Stimulated activated CD4-positive, alpha-beta T cell treated with anti-CD3 and anti-CD28 coated beads, TNF-alpha, amount 100 ng/mL, for 4 hours (primary cell): ENCODE results near the gene BANF1.
"Not testable (repeated sequence)": the region's sequence is repeated elsewhere in the genome, so short reads cannot be mapped to it uniquely, and the experiment has no call there.

Source experiments
- DNase-seq, 3 experiments: peaks; one replicate each; pipeline ENCODE4 v3.0.0-alpha.2; 2020; ENCODE audit warnings: low read depth in 3 of 3

Gene BANF1

GRCh38 chr11:66011239-66011784, 9.0 kb downstream of the BANF1 start:
- no peak for DNase-seq

DNA sequence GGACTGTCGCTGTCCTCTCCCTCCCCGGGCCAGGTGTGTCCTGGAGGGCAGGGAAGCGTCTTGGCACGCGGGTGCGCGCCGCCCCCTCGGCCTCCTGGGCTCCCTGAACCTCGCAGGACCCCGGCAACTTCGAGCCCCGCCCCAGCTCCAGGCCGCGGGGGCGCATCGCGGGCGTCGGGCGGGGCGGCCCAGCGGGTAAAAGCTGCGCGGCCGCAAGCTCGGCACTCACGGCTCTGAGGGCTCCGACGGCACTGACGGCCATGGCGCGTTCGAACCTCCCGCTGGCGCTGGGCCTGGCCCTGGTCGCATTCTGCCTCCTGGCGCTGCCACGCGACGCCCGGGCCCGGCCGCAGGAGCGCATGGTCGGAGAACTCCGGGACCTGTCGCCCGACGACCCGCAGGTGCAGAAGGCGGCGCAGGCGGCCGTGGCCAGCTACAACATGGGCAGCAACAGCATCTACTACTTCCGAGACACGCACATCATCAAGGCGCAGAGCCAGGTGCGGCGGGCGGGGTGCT, 9.5 kb downstream of the BANF1 start, which contains the start of gene CST6:
TSS of gene CST6 (plus strand) at position 224 of the 519 bp plus-strand sequence. CDS start at position 261, 37 bp downstream.
- no peak for DNase-seq

GRCh38 chr11:66012371-66012945, 10.2 kb downstream of the BANF1 start:
- DNase-seq: no peak

- DNase-seq: no peak
Measured at GRCh38 chr11:66012946-66013761, 10.9 kb downstream of the BANF1 start.

- DNase-seq: no peak
Measured at GRCh38 chr11:66013762-66014100, 11.4 kb downstream of the BANF1 start.

- DNase-seq: no peak
Measured at GRCh38 chr11:66014804-66015453, 12.6 kb downstream of the BANF1 start.

- no peak for DNase-seq
Measured at GRCh38 chr11:66015454-66015881, 13.2 kb downstream of the BANF1 start.

DNA sequence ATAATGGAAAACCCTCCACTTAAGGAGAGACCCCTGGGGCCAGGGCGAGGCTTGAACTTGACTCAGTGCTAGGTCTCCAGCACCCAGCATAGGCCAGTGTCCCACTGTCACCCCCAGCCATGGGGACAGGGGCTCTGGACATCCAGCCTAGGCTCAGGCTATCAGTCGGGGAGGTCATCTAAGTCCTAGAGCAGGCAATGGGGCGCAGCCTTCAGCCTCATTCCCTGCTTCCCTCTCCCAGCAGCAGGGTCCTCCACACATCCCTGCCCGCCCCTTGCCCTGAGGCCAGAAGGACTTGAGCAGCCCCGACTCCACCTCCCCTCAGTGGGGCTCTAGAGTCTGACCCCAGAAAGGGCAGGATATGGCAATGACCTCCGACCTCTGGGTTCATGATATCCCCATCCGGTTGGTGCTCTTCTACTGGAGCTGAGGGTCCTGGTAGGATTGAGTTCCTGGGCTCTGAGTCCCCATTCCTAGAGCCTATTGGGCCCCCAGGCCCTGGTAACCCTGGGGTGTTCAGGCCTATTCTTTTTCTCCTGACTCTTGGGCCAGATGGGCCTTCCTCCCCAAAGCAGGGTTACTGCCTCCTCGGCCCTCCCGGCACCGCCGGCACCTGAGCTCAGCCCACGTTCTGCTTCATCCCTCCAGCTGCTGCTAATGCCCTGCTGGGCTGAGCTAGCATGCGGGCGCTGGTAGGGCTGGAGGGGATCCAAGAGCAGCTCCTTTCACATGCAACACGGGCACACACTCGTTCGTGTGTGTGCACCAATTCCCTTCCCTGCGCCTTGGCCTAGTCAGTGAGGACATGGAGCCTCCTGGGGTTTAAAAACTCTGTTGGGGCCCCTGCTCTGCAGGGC, 13.9 kb downstream of the BANF1 start:
- no peak for DNase-seq

DNA sequence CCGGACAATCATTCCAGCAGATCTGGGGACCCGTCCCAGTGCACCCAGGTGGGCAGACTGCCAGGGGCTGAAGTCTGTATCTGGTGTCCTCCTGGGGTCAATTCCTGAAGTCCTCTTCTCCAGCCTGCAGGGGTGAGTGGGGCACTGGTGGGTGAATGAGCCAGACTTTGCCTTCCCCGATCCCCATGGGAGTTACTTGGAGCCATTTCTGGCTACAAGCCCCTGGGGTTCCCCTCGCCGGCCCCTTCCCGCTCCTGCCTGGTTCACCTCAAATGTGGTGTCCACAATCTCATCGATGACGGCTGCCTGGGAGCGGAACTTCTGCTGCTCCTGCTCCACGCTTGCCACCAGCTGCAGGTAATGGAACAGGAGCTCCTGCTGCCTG, 14.5 kb downstream of the BANF1 start:
- no peak for DNase-seq

DNA sequence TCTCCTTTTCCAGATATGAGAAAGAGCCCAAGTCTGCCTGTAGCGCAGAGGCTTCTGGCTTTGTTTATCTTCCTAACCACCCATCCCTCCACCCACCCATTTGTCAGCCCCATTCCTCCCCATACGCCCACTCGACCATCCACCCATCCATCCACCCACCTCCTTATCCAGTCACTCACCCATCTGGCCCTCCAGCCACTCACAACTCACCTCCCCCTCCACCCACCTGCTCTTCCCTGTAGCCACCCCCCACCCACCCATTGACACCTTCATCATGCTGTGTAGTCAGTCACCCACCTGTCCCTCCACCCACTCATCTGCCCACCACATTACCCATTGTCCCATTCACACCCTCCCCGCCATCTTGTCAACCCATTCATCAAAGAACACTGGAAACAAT, 15.0 kb downstream of the BANF1 start:
- DNase-seq: peak in 2 of 3 experiments; percentile 55 to 61

- no peak for DNase-seq
Measured at GRCh38 chr11:66020212-66020611, 17.9 kb downstream of the BANF1 start.

- DNase-seq: no peak
Measured at GRCh38 chr11:66020618-66021357, 18.5 kb downstream of the BANF1 start.

DNA sequence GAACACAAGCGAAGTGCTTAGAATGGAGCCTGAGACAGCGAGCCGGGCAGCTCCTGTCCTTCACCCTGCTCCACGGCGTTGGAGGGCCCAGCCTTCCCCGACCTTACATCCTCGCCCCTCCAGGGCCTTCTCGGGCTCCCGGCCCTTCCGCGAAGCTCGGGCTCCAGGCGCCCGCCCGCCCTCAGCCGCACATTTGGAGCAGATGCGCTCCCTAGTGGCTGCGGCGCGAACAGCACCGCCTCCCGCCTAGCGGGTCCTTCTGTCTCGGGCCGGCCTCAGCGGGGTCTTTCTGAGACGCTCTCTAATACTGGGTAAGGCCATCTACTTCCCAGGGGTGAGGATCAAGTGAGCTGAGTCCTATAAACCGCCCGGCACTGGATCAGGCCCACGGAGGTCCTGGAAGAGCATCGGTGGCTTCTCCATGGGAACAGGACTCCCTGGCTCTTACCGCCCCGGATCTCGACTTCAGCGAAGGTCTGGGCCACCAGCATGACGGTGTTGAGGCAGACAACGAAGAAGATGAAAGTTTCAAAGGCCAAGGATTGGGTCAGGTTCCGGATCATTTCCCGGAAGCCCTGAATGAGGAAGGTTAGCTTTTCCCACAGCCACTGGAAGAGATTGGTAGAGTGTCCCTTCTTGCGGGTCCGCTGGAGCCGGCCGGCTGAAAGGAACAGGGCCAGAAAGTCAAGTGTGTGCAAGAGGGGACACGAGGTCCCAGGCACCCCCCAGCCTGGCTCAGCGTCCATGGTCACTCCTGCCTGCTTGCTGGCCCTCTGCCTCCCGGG, 20.3 kb downstream of the BANF1 start:
- peak; percentile 56 to 70 (median 59) for DNase-seq

GRCh38 chr11:66023186-66023440, 20.8 kb downstream of the BANF1 start:
- DNase-seq: not testable (repeated sequence)

DNA sequence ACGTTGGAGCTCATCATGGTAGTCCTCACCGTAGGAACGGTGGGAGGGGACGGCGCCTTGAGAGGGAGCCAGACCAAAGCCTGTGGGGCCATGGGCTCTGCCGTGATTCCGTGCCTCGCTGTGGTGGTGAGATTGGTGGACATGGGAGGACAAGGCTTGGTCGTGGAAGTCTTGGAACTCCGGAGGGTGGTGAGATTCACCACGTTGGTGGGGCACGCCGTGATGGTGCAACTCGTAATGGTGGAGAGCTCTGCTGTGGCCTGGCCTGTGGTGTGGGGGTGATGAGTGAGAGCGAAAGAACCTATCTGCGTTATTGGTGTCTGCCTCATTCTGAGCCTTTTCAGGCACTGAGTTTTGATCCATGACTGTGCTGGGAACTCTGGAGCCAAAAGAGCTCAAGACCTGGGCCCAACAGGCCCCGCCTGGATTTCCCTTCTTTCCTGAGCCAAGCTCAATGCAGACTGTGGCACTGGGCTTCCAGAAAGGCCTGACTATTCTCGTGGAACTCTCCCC, 23.8 kb downstream of the BANF1 start, which contains the start of gene CATSPER1:
TSS of gene CATSPER1 (minus strand) at position 463 of the 513 bp plus-strand sequence. CDS start at position 363, 100 bp downstream.
- no peak for DNase-seq

GRCh38 chr11:66032957-66033735, 30.8 kb downstream of the BANF1 start:
- no peak for DNase-seq

- DNase-seq: no peak
Measured at GRCh38 chr11:66035653-66036333, 33.5 kb downstream of the BANF1 start.

DNA sequence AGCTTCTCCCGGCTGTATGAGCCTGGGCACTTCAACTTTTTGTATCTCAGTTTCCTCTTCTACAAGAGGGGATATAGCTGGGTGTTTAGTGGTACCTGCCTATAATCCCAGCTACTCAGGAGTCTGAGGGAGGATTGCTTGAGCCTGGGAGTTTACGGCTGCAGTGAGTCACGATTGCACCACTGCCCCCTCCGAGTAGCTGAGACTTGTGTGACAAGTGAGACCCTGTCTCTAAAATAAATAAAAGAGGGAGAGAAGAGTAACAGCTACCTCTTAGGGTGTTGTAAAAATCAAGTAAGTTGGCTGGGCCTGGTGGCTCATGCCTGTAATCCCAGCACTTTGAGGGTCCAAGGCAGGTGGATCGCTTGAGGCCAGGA, 34.0 kb downstream of the BANF1 start:
- no peak for DNase-seq
